Stimulated activated CD4-positive, alpha-beta T cell treated with anti-CD3 and anti-CD28 coated beads, Interleukin-2, amount 100 ng/mL, for 48 hours (primary cell): ENCODE data around the gene GRIK2.
"Not testable (repeated sequence)": the region's sequence is repeated elsewhere in the genome, so short reads cannot be mapped to it uniquely, and the experiment has no call there.

ENCODE experiments used
- DNase-seq, 2 donors: peaks; one replicate each; pipeline ENCODE4 v3.0.0-alpha.2; 2020

The GRIK2 gene

GRCh38 chr6:101393251-101393828, at the start of gene GRIK2:
Gene GRIK2 (plus strand): TSS chr6:101393708.
- DNase-seq, result no peak

GRCh38 chr6:101344885-101345284, 48.6 kb upstream of the GRIK2 start:
- DNase-seq, result no peak

GRCh38 chr6:101348816-101349215, 44.7 kb upstream of the GRIK2 start:
- DNase-seq, result no peak

- not testable (repeated sequence) for DNase-seq
Measured at GRCh38 chr6:101350631-101351030, 42.9 kb upstream of the GRIK2 start.

- DNase-seq, result no peak
Measured at GRCh38 chr6:101351173-101351572, 42.3 kb upstream of the GRIK2 start.

- no peak for DNase-seq
Measured at GRCh38 chr6:101352316-101352715, 41.2 kb upstream of the GRIK2 start.

- DNase-seq, result no peak
Measured at GRCh38 chr6:101365181-101365580, 28.3 kb upstream of the GRIK2 start.

- DNase-seq, result no peak
Measured at GRCh38 chr6:101379926-101380325, 13.6 kb upstream of the GRIK2 start.

- no peak for DNase-seq
Measured at GRCh38 chr6:101380897-101381630, 12.4 kb upstream of the GRIK2 start.

GRCh38 chr6:101383747-101384146, 9.8 kb upstream of the GRIK2 start:
- DNase-seq, result not testable (repeated sequence)

- DNase-seq, result no peak
Measured at GRCh38 chr6:101386982-101387381, 6.5 kb upstream of the GRIK2 start.

GRCh38 chr6:101391772-101392585, 1.5 kb upstream of the GRIK2 start:
- DNase-seq, result no peak

GRCh38 chr6:101392586-101393230, 800 bp upstream of the GRIK2 start:
- no peak for DNase-seq

GRCh38 chr6:101393829-101394251, 332 bp downstream of the GRIK2 start:
- DNase-seq, result no peak

- DNase-seq, result no peak
Measured at GRCh38 chr6:101394936-101395335, 1.4 kb downstream of the GRIK2 start.

GRCh38 chr6:101395345-101395744, 1.8 kb downstream of the GRIK2 start:
- DNase-seq, result no peak

GRCh38 chr6:101396548-101397173, 3.2 kb downstream of the GRIK2 start:
- peak; percentile 31 to 32 for DNase-seq

- DNase-seq, result no peak
Measured at GRCh38 chr6:101397199-101397598, 3.7 kb downstream of the GRIK2 start.

- no peak for DNase-seq
Measured at GRCh38 chr6:101398716-101399615, 5.5 kb downstream of the GRIK2 start.

- no peak for DNase-seq
Measured at GRCh38 chr6:101399616-101400162, 6.2 kb downstream of the GRIK2 start.
